SK-N-SH treated with all-trans-retinoic acid at 6 μM for 48 hours (cell line): ENCODE results near the gene HEXIM1.

Source experiments
- ATAC-seq: fragments of 200-7000 bp; cut with Tn5 transposase; 3 replicates; pipeline ENCODE4 v1.9.1; 2020; ENCODE audit warnings: mild to moderate bottlenecking, moderate library complexity
- ARNTL ChIP-seq: fragments of 450-650 bp; formaldehyde crosslinking; IDR thresholded peaks from 2 replicates; pipeline ENCODE4 v1.5.0; 2020; ENCODE audit warnings: low read depth, mild to moderate bottlenecking, moderate library complexity, borderline replicate concordance
- BACH2 ChIP-seq: fragments of 250-450 bp; sonication (Bioruptor Pico); IDR thresholded peaks from 2 replicates; pipeline ENCODE4 v1.9.0; 2021; ENCODE audit warnings: mild to moderate bottlenecking, borderline replicate concordance
- CSDC2 ChIP-seq: fragments of 250-450 bp; sonication (Bioruptor Pico); IDR thresholded peaks from 2 replicates; pipeline ENCODE4 v1.5.0; 2020; ENCODE audit warnings: mild to moderate bottlenecking, moderate library complexity
- ESRRG ChIP-seq: fragments of 250-450 bp; sonication (Bioruptor Pico); IDR thresholded peaks from 2 replicates; pipeline ENCODE4 v1.6.1; 2021; ENCODE audit warnings: mild to moderate bottlenecking
- GLIS3 ChIP-seq: fragments of 250-450 bp; sonication (Bioruptor Pico); IDR thresholded peaks from 2 replicates; pipeline ENCODE4 v1.5.0; 2020; ENCODE audit warnings: mild to moderate bottlenecking, moderate library complexity
- ISL1 ChIP-seq: fragments of 250-450 bp; sonication (Bioruptor Pico); IDR thresholded peaks from 2 replicates; pipeline ENCODE4 v2.1.2; 2022; ENCODE audit warnings: mild to moderate bottlenecking, moderate library complexity
- OSR1 ChIP-seq: fragments of 250-450 bp; sonication (Bioruptor Pico); IDR thresholded peaks from 2 replicates; pipeline ENCODE4 v1.8.0; 2022; ENCODE audit warnings: moderate library complexity, mild to moderate bottlenecking, inconsistent platforms
- PPARA ChIP-seq: fragments of 250-450 bp; sonication (Bioruptor Pico); IDR thresholded peaks from 2 replicates; pipeline ENCODE4 v1.5.0; 2020; ENCODE audit warnings: mild to moderate bottlenecking, borderline replicate concordance
- RARB ChIP-seq: fragments of 250-450 bp; sonication (Bioruptor Pico); IDR thresholded peaks from 2 replicates; pipeline ENCODE4 v1.8.0; 2021; ENCODE audit warnings: mild to moderate bottlenecking, moderate library complexity
- SNAI2 ChIP-seq: fragments of 250-450 bp; sonication (Bioruptor Pico); IDR thresholded peaks from 2 replicates; pipeline ENCODE4 v1.5.0; 2020; ENCODE audit warnings: mild to moderate bottlenecking, moderate library complexity
- TOX ChIP-seq: fragments of 250-450 bp; sonication (Bioruptor Pico); IDR thresholded peaks from 2 replicates; pipeline ENCODE4 v1.8.0; 2021; ENCODE audit warnings: mild to moderate bottlenecking, moderate library complexity, borderline replicate concordance
- ZC3H10 ChIP-seq: fragments of 250-450 bp; sonication (Bioruptor Pico); IDR thresholded peaks from 2 replicates; pipeline ENCODE4 v1.5.1; 2021; ENCODE audit warnings: mild to moderate bottlenecking, moderate library complexity
- ZFP3 ChIP-seq: fragments of 250-450 bp; sonication (Bioruptor Pico); IDR thresholded peaks from 2 replicates; pipeline ENCODE4 v1.5.0; 2020; ENCODE audit warnings: mild to moderate bottlenecking, moderate library complexity
- ZFP30 ChIP-seq: fragments of 450-650 bp; formaldehyde crosslinking; IDR thresholded peaks from 2 replicates; pipeline ENCODE4 v1.5.0; 2022; ENCODE audit warnings: mild to moderate bottlenecking, moderate library complexity
- ZNF565 ChIP-seq: fragments of 450-650 bp; formaldehyde crosslinking; conservative IDR thresholded peaks from 2 replicates; pipeline ENCODE4 v1.5.0; 2020; ENCODE audit warnings: low read depth, mild to moderate bottlenecking, moderate library complexity
- ZNF70 ChIP-seq: fragments of 450-650 bp; formaldehyde crosslinking; IDR thresholded peaks from 2 replicates; pipeline ENCODE4 v1.5.0; 2020; ENCODE audit warnings: mild to moderate bottlenecking, moderate library complexity
- ZNF8 ChIP-seq: fragments of 450-650 bp; formaldehyde crosslinking; IDR thresholded peaks from 2 replicates; pipeline ENCODE4 v1.5.0; 2020; ENCODE audit warnings: mild to moderate bottlenecking, moderate library complexity
- TF ChIP-seq, protein P1 (sequence below): fragments of 250-450 bp; sonication (Bioruptor Pico); IDR thresholded peaks from 2 replicates; pipeline ENCODE4 v1.5.1; 2020; ENCODE audit warnings: low read depth, mild to moderate bottlenecking, moderate library complexity
- TF ChIP-seq, protein P2 (sequence below): fragments of 250-450 bp; sonication (Bioruptor Pico); IDR thresholded peaks from 2 replicates; pipeline ENCODE4 v1.8.0; 2021; ENCODE audit warnings: low read depth, mild to moderate bottlenecking, moderate library complexity, borderline replicate concordance
- TF ChIP-seq, protein P3 (sequence below): fragments of 250-450 bp; sonication (Bioruptor Pico); IDR thresholded peaks from 2 replicates; pipeline ENCODE4 v1.5.0; 2020; ENCODE audit warnings: mild to moderate bottlenecking, moderate library complexity
- TF ChIP-seq, protein P4 (sequence below): fragments of 250-450 bp; sonication (Bioruptor Pico); IDR thresholded peaks from 2 replicates; pipeline ENCODE4 v1.8.0; 2020; ENCODE audit warnings: mild to moderate bottlenecking, moderate library complexity, borderline replicate concordance
- TF ChIP-seq, protein P5 (sequence below): fragments of 250-450 bp; sonication (Bioruptor Pico); IDR thresholded peaks from 2 replicates; pipeline ENCODE4 v1.5.1; 2021; ENCODE audit warnings: mild to moderate bottlenecking, moderate library complexity

The HEXIM1 gene

DNA sequence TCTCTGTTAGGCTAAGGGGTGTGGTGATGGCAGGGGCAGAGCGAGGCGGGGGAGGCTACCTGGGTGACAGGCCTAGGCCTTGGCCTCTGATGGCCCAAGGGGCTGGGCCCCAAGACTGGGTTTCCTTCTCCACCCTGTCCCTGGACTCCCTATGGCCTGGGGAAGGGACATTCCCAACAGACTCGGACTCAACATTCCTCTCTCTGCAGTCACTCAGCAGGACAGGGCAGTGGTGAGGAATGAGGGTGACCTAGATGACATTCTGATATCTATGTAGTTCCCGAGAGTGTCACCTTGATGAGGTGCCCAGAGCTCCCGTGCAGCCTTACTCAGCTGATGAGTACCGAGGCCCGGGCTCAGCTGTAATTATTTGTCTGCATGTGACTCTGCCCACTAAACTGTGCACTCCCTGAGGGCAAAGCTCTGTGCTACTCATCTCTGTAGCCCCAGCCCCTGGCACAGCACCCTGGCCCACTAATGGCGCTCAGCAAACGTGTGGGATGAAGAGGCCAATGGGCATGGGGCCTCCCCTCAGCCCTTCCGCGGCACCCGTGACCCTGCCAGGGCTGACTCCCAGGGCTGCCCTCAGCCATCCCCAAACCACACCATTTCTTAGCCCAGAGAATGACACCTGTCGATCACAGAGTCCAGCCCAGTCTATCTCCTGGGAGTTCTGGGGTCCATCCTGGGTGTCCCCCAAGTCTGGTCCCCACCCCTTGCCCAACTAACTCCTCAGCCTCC, 18.2 kb upstream of the HEXIM1 start:
- no peak for TF ChIP-seq ZNF70 (CRISPR knock-in tag)
- TF ChIP-seq ZFP30 (CRISPR knock-in tag): no peak
- TF ChIP-seq, protein P1, sequence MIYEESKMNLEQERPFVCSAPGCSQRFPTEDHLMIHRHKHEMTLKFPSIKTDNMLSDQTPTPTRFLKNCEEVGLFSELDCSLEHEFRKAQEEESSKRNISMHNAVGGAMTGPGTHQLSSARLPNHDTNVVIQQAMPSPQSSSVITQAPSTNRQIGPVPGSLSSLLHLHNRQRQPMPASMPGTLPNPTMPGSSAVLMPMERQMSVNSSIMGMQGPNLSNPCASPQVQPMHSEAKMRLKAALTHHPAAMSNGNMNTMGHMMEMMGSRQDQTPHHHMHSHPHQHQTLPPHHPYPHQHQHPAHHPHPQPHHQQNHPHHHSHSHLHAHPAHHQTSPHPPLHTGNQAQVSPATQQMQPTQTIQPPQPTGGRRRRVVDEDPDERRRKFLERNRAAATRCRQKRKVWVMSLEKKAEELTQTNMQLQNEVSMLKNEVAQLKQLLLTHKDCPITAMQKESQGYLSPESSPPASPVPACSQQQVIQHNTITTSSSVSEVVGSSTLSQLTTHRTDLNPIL: no peak
- TF ChIP-seq, protein P2, sequence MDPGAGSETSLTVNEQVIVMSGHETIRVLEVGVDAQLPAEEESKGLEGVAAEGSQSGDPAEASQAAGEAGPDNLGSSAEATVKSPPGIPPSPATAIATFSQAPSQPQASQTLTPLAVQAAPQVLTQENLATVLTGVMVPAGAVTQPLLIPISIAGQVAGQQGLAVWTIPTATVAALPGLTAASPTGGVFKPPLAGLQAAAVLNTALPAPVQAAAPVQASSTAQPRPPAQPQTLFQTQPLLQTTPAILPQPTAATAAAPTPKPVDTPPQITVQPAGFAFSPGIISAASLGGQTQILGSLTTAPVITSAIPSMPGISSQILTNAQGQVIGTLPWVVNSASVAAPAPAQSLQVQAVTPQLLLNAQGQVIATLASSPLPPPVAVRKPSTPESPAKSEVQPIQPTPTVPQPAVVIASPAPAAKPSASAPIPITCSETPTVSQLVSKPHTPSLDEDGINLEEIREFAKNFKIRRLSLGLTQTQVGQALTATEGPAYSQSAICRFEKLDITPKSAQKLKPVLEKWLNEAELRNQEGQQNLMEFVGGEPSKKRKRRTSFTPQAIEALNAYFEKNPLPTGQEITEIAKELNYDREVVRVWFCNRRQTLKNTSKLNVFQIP: no peak
- no peak for TF ChIP-seq SNAI2
- no peak for TF ChIP-seq OSR1
- TF ChIP-seq, protein P3, sequence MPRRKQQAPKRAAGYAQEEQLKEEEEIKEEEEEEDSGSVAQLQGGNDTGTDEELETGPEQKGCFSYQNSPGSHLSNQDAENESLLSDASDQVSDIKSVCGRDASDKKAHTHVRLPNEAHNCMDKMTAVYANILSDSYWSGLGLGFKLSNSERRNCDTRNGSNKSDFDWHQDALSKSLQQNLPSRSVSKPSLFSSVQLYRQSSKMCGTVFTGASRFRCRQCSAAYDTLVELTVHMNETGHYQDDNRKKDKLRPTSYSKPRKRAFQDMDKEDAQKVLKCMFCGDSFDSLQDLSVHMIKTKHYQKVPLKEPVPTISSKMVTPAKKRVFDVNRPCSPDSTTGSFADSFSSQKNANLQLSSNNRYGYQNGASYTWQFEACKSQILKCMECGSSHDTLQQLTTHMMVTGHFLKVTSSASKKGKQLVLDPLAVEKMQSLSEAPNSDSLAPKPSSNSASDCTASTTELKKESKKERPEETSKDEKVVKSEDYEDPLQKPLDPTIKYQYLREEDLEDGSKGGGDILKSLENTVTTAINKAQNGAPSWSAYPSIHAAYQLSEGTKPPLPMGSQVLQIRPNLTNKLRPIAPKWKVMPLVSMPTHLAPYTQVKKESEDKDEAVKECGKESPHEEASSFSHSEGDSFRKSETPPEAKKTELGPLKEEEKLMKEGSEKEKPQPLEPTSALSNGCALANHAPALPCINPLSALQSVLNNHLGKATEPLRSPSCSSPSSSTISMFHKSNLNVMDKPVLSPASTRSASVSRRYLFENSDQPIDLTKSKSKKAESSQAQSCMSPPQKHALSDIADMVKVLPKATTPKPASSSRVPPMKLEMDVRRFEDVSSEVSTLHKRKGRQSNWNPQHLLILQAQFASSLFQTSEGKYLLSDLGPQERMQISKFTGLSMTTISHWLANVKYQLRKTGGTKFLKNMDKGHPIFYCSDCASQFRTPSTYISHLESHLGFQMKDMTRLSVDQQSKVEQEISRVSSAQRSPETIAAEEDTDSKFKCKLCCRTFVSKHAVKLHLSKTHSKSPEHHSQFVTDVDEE (CRISPR knock-in tag): no peak
- no peak for TF ChIP-seq RARB (CRISPR knock-in tag)
- no peak for TF ChIP-seq GLIS3 (CRISPR knock-in tag)
- TF ChIP-seq ZNF565: no peak
- no peak for TF ChIP-seq BACH2 (CRISPR knock-in tag)
- TF ChIP-seq TOX: no peak
- no peak for ATAC-seq

DNA sequence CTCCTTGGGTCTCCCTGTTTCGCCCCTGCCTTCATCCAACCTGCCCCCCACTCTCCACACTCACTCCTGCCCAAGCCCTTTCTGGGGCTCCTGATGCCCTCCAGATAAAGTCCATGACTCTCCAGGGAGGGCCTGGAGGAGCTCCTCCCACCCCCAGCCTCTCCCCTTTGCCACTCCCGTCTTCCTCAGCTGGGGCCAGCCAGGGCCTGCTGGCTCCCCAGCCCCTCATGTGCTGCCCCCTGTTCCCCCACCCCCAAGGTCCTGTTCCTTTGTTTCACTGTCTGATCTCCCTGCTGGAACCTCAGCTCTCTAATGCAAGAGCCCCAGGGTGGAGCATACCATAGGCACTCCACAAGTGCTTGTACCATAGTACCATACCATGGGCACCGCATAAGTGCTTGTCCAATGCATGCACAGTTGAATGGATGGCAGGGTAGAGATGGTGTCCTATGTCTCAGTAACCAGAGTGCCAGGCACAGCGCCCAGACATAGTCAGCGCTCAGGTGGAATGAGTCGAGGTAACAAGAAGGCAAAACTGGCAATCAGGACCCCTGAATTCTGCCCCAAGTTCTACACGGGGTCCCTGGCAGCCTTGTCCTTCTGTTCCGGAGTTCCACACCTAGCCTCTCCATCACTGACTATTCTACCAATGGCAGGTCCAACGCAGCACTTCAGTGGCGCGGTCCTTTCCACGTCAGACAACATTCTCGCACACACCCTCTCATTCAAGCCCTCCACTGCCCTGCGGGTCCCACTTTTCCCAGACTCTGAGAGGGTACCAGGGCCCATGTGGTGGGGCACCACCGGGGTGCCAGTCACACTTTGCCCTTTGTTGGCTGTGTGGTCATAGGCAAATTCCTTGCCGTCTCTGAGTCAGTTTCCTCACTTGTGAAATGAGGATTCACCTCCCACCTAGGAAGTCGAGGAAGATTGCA, 17.3 kb upstream of the HEXIM1 start:
- no peak for ATAC-seq
- TF ChIP-seq ZNF8 (CRISPR knock-in tag) (no peak), ARNTL (no peak), ESRRG (no peak), SNAI2 (no peak), ZNF565 (no peak), ZFP3 (CRISPR knock-in tag) (no peak), GLIS3 (CRISPR knock-in tag) (no peak), PPARA (CRISPR knock-in tag) (no peak), TOX (no peak), OSR1 (no peak), CSDC2 (CRISPR knock-in tag) (no peak), RARB (CRISPR knock-in tag) (no peak), ISL1 (CRISPR knock-in tag) (no peak), ZC3H10 (no peak)
- TF ChIP-seq, protein P1: no peak
- TF ChIP-seq, protein P4, sequence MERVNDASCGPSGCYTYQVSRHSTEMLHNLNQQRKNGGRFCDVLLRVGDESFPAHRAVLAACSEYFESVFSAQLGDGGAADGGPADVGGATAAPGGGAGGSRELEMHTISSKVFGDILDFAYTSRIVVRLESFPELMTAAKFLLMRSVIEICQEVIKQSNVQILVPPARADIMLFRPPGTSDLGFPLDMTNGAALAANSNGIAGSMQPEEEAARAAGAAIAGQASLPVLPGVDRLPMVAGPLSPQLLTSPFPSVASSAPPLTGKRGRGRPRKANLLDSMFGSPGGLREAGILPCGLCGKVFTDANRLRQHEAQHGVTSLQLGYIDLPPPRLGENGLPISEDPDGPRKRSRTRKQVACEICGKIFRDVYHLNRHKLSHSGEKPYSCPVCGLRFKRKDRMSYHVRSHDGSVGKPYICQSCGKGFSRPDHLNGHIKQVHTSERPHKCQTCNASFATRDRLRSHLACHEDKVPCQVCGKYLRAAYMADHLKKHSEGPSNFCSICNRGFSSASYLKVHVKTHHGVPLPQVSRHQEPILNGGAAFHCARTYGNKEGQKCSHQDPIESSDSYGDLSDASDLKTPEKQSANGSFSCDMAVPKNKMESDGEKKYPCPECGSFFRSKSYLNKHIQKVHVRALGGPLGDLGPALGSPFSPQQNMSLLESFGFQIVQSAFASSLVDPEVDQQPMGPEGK (CRISPR knock-in tag): no peak
- TF ChIP-seq, protein P3 (CRISPR knock-in tag): no peak
- TF ChIP-seq, protein P5, sequence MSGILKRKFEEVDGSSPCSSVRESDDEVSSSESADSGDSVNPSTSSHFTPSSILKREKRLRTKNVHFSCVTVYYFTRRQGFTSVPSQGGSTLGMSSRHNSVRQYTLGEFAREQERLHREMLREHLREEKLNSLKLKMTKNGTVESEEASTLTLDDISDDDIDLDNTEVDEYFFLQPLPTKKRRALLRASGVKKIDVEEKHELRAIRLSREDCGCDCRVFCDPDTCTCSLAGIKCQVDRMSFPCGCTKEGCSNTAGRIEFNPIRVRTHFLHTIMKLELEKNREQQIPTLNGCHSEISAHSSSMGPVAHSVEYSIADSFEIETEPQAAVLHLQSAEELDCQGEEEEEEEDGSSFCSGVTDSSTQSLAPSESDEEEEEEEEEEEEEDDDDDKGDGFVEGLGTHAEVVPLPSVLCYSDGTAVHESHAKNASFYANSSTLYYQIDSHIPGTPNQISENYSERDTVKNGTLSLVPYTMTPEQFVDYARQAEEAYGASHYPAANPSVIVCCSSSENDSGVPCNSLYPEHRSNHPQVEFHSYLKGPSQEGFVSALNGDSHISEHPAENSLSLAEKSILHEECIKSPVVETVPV (CRISPR knock-in tag): no peak
- TF ChIP-seq, protein P2: no peak
- TF ChIP-seq, all 23 proteins: peak for 0
